Erythroblast (primary cell): ENCODE data around the gene ZBTB20.

Experiments
- GATA1 ChIP-seq: IDR thresholded peaks from 2 replicates; pipeline ENCODE4 v1.6.1; 2011; ENCODE audit warnings: low read depth, mild to moderate bottlenecking, control low read depth, low read length, moderate library complexity
- POLR2A ChIP-seq: IDR thresholded peaks from 2 replicates; pipeline ENCODE4 v1.6.1; 2011; ENCODE audit warnings: mild to moderate bottlenecking, low read length

GRCh38 chr3:114893361-114893760, 253.7 kb downstream of the ZBTB20 start:
- TF ChIP-seq POLR2A: no peak
- no peak for TF ChIP-seq GATA1
